GM18873 (cell line): Measurements from ENCODE around the gene HIRA.
"Not testable (repeated sequence)": the region's sequence is repeated elsewhere in the genome, so short reads cannot be mapped to it uniquely, and the experiment has no call there.

Experiments
- ATAC-seq: cut with Tn5 transposase; IDR thresholded peaks from one replicate; pipeline ENCODE4 v1.9.1; 2021; ENCODE audit warnings: mild to moderate bottlenecking, moderate library complexity, moderate number of reproducible peaks; ENCODE audit not compliant: unreplicated experiment, low FRiP score

The HIRA gene

DNA sequence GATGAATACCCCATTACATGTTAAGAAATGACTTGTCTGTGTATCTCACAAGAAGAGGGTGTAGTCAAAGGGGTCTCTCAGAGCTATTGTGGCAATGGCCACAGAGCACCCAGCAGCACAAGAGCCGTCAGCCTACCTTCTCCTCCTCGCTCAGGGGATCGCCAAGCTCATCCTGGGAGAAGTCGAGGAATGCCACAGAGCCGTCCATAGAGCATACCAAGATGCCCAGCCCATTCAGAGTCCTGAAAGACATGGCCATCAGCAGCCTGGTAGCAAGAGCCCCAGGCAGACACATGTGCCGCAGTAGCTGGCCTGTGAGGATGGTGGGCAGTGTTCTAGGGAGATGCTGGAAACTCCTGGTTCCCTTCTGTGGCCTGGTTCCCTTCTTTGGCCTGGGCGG, 44.0 kb downstream of the HIRA start:
- ATAC-seq = no peak

GRCh38 chr22:19387038-19387437, 44.5 kb downstream of the HIRA start:
- ATAC-seq = no peak

DNA sequence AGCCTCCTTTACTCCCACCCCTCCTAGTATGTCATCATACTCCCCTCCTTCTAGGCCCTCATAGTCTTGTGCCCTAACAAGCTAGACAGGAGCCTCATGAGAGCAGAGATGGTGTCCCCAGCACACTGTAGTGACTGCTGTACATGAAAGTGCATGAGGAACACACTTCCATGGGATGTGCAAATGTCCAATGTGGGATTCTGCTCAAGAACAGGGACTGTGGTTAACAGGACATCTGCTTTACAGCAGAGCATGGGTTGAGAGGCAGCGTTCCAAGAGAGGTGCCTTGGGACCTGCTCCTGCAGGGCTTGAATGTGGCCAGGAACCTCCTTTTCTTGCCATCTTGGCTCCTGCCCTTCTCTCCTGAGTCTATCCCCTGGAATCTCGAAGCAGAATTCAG, 45.3 kb downstream of the HIRA start:
- no peak for ATAC-seq

- no peak for ATAC-seq
Observed at GRCh38 chr22:19385221-19385906, 46.2 kb downstream of the HIRA start.

DNA sequence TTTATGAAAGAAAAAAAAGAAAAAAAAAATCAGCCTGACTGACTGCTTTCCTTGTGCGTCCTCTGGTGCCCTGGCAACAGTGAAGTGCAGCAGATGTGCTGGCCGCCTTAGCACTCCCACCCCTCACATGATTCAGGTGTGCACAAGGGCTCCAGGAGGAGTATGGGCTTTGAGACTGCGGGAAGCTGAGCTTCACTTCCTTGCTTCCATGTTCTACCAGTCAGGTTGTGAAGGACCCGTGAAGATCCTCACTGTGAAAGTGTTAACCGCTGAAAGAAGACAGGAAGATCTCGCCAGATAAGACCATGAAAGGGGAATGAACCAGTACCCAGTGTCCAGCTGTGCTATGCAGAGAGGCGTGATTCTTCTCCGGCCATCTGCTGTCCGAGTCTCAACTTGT, 48.2 kb downstream of the HIRA start:
- ATAC-seq = no peak

- ATAC-seq = no peak
Observed at GRCh38 chr22:19382240-19382639, 49.3 kb downstream of the HIRA start.

GRCh38 chr22:19378344-19378674, 53.2 kb downstream of the HIRA start:
- ATAC-seq = no peak

DNA sequence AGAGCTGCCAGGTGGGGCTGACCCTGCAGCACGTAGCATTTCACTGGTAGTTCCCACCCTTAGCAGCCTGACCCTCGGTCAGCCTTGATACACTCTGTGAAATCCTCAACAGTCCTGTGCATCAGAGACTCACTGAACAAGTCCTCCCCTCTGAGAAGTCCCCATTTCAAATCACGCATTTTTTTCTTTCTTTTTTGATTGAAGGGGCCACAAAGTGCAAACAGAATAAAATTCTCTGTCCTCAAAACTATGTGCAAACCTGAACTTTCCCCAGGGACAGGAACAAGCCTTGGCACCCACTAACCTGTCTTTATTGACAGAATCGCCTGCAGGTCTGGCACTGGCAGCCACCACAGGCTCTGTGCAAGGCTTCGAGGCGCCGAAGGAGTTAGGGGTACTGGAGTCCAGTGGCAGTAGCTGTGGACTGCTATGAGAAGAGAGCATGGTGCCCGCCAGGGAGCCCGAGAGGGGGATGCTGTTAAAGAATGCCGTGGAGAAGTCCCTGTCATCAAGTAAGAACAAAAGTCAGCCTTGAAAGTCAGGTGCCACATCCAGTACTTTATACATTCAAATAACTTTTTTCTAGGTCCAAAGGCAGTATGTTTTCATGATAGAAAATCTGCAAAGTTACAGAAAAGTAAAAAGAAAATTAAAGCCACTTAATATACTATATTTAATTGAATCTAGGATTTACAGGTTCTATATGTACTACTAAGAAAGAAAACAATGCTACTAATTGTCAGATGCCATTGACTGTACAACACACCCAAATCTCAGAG, 53.8 kb downstream of the HIRA start:
- ATAC-seq = no peak

DNA sequence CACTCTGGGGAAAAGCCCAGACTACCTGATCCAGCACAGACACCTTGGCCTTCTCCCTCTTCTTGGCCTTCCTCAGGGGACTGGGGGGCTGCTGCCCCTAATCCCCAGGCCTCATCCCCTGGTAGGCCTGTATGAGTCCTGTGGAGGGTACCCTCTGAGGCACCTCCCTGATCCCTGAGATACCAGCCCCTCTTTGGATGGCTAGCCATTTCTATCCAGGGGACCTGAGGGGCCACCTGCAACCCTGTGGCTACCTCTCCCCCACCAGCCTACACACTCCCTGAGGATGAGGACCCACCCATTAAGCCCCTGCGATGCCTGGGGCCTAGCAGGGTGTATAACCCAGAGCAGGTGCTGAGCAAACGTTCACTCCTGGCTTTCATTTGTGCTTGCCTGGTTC, 54.6 kb downstream of the HIRA start:
- ATAC-seq = no peak

DNA sequence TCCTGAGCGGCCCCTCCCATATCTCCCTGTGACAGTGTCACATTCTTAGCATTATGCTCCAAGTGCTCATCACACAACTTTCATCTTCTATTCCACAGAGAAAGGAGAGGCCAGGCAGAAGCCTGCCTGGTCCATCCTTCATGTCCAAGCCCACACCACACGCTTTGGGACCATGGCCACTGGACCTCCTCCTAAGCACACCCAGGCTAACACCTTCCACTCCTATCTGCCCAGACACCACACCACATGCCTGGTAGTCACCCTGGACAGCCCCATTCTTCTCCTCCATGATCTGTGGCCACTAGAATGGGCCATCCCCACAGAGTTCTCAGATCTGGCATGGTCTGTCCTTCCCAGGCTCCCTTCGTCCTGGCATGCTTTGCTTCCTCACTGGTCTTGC, 55.3 kb downstream of the HIRA start:
- ATAC-seq = no peak

GRCh38 chr22:19375435-19375834, 56.1 kb downstream of the HIRA start:
- no peak for ATAC-seq

GRCh38 chr22:19374410-19374809, 57.1 kb downstream of the HIRA start:
- no peak for ATAC-seq

DNA sequence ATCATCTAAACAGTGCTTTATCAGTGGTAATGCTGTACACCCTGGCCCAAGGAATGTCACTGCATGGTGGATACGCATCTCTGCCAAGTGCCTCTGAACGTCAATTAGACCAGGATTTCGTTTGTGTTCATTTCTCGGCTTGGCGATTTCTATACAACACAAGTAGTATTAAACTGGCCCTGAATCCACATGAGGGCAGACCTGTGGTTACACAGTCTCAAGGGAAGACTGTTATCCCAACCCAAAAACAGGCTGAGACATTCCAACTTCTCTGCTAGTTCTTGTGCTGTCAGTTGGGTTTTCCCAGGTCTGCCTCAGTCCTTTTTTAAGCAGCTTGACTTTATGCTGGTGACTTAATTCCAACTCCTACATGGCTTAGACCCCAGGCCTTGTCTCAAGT, 58.1 kb downstream of the HIRA start:
- no peak for ATAC-seq

DNA sequence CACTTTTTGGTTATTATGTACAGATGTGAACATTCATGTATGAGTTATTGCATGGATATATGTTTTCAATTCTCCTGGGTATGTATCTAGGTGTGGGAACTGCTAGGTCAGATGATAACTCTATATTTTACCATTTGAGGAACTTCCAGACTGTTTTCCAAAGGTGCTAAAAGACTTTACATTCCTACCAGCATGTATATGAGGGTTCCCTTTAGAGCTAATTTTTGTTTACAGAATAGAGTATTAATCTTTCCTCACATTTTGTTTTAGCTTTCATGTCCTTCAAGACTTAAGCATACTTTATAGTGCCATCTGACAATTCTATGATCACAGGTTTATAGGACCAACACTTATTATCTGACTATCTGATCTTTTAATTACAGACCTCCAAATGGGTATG, 59.6 kb downstream of the HIRA start:
- no peak for ATAC-seq

GRCh38 chr22:19368876-19369275, 62.7 kb downstream of the HIRA start:
- no peak for ATAC-seq

- no peak for ATAC-seq
Observed at GRCh38 chr22:19367763-19368367, 63.7 kb downstream of the HIRA start.

DNA sequence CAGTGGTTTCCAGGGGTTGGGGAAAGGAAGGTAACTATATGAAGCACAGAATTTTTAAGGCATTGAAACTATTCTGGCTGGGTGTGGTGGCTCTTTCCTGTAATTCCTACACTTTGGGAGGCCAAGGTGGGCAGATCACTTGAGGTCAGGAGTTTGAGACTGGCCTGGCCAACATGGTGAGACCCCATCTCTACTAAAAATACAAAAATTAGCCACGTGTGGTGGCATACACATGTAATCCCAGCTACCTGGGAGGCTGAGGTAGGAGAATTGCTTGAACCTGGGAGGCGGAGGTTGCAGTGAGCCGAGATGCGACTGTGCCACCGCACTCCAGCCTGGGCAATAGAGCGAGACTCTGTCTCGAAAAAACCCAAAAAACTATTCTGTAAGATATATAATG, 68.0 kb downstream of the HIRA start:
- ATAC-seq = not testable (repeated sequence)

- peak; percentile 61 for ATAC-seq
Observed at GRCh38 chr22:19361501-19362103, 69.9 kb downstream of the HIRA start.

DNA sequence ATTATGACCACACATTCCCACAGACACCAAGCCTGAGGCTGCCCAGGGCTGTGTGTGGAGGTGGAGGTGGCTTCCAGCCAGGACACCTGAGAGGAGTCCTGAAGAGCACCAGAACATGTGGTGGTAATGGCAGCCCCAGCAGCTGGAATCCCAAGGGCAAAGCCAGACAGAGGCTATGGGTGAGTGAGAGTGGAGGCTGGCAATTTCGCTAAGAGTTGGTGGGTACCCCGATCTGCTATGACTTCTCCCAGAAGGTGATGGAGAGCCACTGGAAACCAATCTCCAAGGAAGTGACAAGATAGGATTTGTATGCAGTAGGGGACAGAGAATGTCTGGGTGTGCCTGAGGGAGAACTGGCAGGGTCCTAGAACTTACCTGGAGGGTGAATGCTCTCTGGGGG, 70.7 kb downstream of the HIRA start:
- ATAC-seq = no peak

DNA sequence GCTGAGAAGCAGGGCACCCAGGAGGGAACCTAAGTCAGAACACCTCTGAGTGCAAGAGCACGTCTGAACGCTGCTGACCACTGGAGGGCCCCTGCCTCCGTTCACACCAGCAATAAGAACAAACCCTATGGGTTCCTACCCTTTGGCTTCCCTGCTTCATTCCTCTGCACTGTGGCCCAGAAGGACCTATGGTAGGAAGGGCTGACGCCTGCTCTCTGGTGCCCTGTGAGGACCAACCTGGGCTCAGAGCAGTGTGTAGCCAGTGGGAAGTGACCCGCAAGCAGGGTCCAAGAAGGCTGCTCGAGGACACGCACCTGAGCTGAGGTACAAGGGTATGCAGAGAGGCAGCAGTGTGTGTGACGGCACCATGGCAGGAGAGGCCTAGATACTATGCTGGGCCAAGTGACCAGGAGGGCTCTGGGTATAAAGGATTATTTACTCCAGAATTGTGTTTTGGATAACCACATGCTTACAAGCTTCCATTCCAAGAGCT, 71.2 kb downstream of the HIRA start:
- no peak for ATAC-seq

DNA sequence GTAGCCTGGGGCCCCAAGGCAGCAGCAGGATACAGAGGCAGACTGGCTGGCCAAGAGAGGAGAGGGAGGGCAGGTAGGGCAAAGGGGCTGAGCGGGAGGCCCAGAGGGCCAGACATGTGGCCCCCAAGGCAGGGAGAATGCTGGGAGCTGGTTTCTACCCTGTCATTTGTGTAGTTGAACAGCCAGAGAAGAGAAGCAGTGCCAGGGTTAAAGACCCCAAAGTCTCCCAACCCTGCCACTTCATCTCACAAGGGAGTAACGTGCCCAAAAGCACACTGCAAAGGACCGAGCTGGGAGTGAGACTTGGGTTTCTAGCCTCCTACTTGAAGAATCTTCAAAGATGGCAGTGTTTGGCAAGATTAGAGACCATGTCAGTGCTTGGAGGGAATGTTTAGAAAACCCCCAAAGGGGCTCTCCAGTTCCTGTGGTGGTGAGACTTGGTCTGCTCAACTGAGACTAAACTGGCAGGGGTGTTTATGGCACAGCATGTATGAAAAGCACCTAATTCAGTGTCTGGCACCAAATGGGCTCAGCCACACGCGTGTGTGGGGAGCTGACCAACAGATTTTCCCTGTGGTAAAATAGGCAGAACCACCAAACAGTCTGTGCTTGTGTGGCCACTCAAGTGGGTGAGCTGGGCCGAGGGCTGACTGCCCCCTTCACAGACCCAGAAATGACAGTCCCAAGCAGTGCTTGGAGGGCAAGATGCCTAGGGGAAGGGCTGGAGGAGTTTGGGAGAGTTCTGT, 71.8 kb downstream of the HIRA start:
- ATAC-seq = no peak
